Measurements from ENCODE around the gene BCL2L2.

Gene BCL2L2

DNA sequence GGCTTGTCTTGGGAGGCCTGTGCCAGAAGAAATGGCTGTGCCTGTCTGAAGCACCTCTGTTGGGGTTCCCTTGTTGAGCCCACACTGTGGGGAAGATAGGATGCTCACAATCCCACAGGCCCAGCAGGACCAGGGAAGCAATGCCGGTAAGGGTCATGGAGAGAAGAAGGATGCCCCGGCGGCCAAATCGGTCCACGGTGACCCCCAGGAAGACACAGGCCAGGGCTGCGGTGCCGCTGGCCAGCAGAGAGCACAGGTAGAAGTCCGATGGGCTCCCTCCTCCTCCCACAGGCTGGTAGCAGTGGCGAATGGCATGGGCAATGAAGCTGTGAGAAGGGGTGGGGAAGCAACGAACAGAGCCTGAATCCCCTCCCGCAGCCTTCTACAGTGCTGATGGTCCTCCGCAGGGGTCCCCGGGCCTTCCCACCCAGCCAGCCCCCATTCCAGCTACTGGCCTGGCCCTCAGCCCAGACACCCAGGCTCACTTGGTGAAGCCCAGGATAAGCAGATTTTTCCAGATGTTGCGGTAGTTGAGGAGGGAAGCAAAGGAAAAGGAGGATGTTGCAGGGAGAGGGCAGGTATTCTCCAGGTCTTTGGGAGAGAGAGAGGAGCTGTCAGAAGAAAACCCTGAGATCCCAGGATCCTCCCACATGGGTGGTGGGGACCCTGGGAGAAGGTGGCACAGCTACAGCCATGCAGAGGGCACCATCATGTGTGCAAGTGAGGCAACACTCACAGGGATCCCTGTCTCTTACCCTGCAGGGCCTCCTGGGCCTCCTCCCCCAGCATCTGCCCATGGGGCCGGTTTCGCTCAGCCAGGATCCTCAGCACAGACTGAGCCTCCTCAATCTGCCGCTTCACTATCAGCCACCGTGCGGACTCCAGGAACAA is 41.0 kb downstream of the BCL2L2 start:
- H3K36me3 ChIP-seq (replicated peaks in 1 of 2; ENCODE audit: control insufficient read depth in 2 of 2, insufficient read depth in 2 of 2, low read length in 2 of 2) = peaks cover 7 to 8% of the 10 kb centered on the region in 2 donors
- H2AK5ac ChIP-seq (ENCODE audit: low read depth, low read length) = no peak overlapping the region
- peak overlapping the region; percentile 40 for H3K9ac ChIP-seq (ENCODE audit: low read depth, low read length, poor library complexity)
- H3K27ac ChIP-seq (replicated peaks; ENCODE audit: low read length) = no peak overlapping the region
- no peak overlapping the region for H2BK12ac ChIP-seq (ENCODE audit: low read length)
- no CpG with 5 or more reads among the region's 19 CpGs for WGBS, 2 donors (ENCODE audit: extremely low coverage in 2 of 2, insufficient read length in 2 of 2, insufficient replicate concordance in 1 of 2)
- no peak overlapping the region for H3K4me3 ChIP-seq (ENCODE audit: low read length in 2 of 2)
- H2AFZ ChIP-seq (ENCODE audit: low read length) = no peak overlapping the region
- H4K8ac ChIP-seq (ENCODE audit: low read depth, low read length) = no peak overlapping the region
- H3K79me1 ChIP-seq (ENCODE audit: low read depth, low read length) = no peaks in the 10 kb centered on the region
- no peak overlapping the region for H2BK15ac ChIP-seq (ENCODE audit: low read length)
- H2BK120ac ChIP-seq (ENCODE audit: low read depth, low read length) = no peak overlapping the region
- no peak for DNase-seq (ENCODE audit: low spot score)
- H3K4me2 ChIP-seq (ENCODE audit: insufficient read depth, low read length, poor library complexity, severe bottlenecking) = no peak overlapping the region
- no peak overlapping the region for H3K4ac ChIP-seq (ENCODE audit: low read length)
- H3K14ac ChIP-seq (ENCODE audit: low read length) = peak overlapping the region; percentile 32
- no peak overlapping the region for H3K18ac ChIP-seq (ENCODE audit: low read length)
- no peaks in the 10 kb centered on the region for H3K9me3 ChIP-seq (replicated peaks in 1 of 2; ENCODE audit: control insufficient read depth in 2 of 2, insufficient read depth in 1 of 2, low read depth in 1 of 2, low read length in 2 of 2)
- H2BK5ac ChIP-seq (ENCODE audit: low read length) = no peak overlapping the region
- no peak overlapping the region for H4K91ac ChIP-seq (ENCODE audit: low read depth, low read length, poor library complexity)
- H3K23ac ChIP-seq (ENCODE audit: low read depth, low read length, poor library complexity) = no peak overlapping the region
- peaks cover 0 to 3% (median 0%) of the 10 kb centered on the region in 3 experiments for H3K27me3 ChIP-seq (ENCODE audit: control insufficient read depth in 3 of 3, insufficient read depth in 3 of 3, low read depth in 1 of 3, low read length in 3 of 3)
- H3K4me1 ChIP-seq (ENCODE audit: control insufficient read depth in 2 of 2, insufficient read depth in 1 of 2, low read depth in 1 of 2, low read length in 2 of 2) = peaks cover 0 to 4% of the 10 kb centered on the region in 2 donors

DNA sequence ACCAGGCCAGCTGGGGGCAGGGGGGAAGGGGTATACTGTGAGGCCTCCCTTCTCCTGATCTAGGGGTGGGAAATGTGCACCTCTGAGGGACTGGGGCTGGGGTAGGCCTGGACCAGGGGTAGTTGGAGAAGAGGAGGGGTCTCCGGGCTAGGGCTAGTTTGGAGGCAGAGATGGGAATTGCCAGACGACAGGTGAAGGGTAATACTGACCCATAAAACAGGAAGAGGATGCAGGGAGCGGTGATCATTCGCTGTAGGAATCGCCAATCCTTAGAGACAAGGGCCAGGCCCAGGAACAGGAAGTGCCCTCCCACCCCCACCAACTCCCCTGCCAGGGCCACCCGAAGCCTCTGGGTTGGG is 41.6 kb downstream of the BCL2L2 start:
- H3K36me3 ChIP-seq (replicated peaks in 1 of 2; ENCODE audit: control insufficient read depth in 2 of 2, insufficient read depth in 2 of 2, low read length in 2 of 2) = peaks cover 7 to 8% of the 10 kb centered on the region in 2 donors
- no peak overlapping the region for H4K8ac ChIP-seq (ENCODE audit: low read depth, low read length)

DNA sequence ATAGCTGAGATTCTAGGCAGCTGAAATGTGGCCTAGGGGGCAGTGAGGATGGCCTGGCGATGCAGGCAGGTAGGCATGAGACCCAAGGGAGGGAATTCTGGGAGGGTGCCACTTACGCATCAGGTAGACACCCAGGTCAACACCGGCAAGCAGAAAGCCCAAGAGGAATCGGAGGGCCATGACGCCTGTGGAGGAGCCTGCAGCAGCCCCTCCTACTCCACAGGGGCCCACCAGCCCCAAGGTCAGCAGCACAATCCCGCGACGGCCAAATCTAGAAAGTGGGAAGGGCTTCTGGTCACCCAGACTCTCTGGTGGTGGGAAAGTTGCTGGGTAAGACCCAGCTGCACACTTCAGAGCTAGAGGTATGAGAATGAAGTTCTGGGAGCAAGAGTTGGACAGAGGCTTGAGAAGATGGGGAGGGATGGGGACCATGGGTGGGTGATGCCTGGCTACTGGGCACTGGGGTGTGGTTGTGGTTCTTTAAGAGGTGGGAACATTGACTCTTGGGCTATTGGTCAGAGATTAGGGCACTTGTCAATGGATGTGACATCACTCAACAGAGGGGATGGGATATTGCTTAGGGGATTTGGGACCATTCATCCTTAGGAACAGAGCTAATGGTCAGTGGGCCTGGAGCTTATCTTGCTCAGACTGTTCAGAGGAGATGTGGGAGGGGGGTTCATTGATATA is 42.7 kb downstream of the BCL2L2 start:
- Histone ChIP-seq H3K27ac (replicated peaks; ENCODE audit: low read length) (no peak overlapping the region), H3K4me1 (ENCODE audit: control insufficient read depth in 2 of 2, insufficient read depth in 1 of 2, low read depth in 1 of 2, low read length in 2 of 2) (peaks cover 0 to 9% of the 10 kb centered on the region in 2 donors), H3K4me2 (ENCODE audit: insufficient read depth, low read length, poor library complexity, severe bottlenecking) (no peak overlapping the region), H3K9ac (ENCODE audit: low read depth, low read length, poor library complexity) (peak overlapping the region; percentile 27), H3K79me1 (ENCODE audit: low read depth, low read length) (no peaks in the 10 kb centered on the region), H2AFZ (ENCODE audit: low read length) (no peak overlapping the region), H3K27me3 (ENCODE audit: control insufficient read depth in 3 of 3, insufficient read depth in 3 of 3, low read depth in 1 of 3, low read length in 3 of 3) (peaks cover 0 to 3% (median 0%) of the 10 kb centered on the region in 3 experiments), H3K14ac (ENCODE audit: low read length) (no peak overlapping the region), H2BK15ac (ENCODE audit: low read length) (no peak overlapping the region), H2AK5ac (ENCODE audit: low read depth, low read length) (no peak overlapping the region), H3K9me3 (replicated peaks in 1 of 2; ENCODE audit: control insufficient read depth in 2 of 2, insufficient read depth in 1 of 2, low read depth in 1 of 2, low read length in 2 of 2) (no peaks in the 10 kb centered on the region), H2BK5ac (ENCODE audit: low read length) (no peak overlapping the region), H3K23ac (ENCODE audit: low read depth, low read length, poor library complexity) (no peak overlapping the region), H2BK12ac (ENCODE audit: low read length) (no peak overlapping the region), H4K8ac (ENCODE audit: low read depth, low read length) (no peak overlapping the region), H3K36me3 (replicated peaks in 1 of 2; ENCODE audit: control insufficient read depth in 2 of 2, insufficient read depth in 2 of 2, low read length in 2 of 2) (peaks cover 7 to 8% of the 10 kb centered on the region in 2 donors), H3K4ac (ENCODE audit: low read length) (no peak overlapping the region), H2BK120ac (ENCODE audit: low read depth, low read length) (no peak overlapping the region), H3K4me3 (ENCODE audit: low read length in 2 of 2) (no peak overlapping the region), H4K91ac (ENCODE audit: low read depth, low read length, poor library complexity) (no peak overlapping the region), H3K18ac (ENCODE audit: low read length) (no peak overlapping the region)
- no CpG with 5 or more reads among the region's 8 CpGs for WGBS, 2 donors (ENCODE audit: extremely low coverage in 2 of 2, insufficient read length in 2 of 2, insufficient replicate concordance in 1 of 2)
- no peak for DNase-seq (ENCODE audit: low spot score)

More for the DNA sequence above, 41.6 kb downstream of the BCL2L2 start:
- H2BK12ac ChIP-seq (ENCODE audit: low read length) = no peak overlapping the region
- H3K4me3 ChIP-seq (ENCODE audit: low read length in 2 of 2) = no peak overlapping the region
- H3K4ac ChIP-seq (ENCODE audit: low read length) = no peak overlapping the region
- no peak overlapping the region for H3K27ac ChIP-seq (replicated peaks; ENCODE audit: low read length)
- no peaks in the 10 kb centered on the region for H3K9me3 ChIP-seq (replicated peaks in 1 of 2; ENCODE audit: control insufficient read depth in 2 of 2, insufficient read depth in 1 of 2, low read depth in 1 of 2, low read length in 2 of 2)
- peaks cover 0 to 3% (median 0%) of the 10 kb centered on the region in 3 experiments for H3K27me3 ChIP-seq (ENCODE audit: control insufficient read depth in 3 of 3, insufficient read depth in 3 of 3, low read depth in 1 of 3, low read length in 3 of 3)
- H3K18ac ChIP-seq (ENCODE audit: low read length) = no peak overlapping the region
- H2BK120ac ChIP-seq (ENCODE audit: low read depth, low read length) = no peak overlapping the region
- H4K91ac ChIP-seq (ENCODE audit: low read depth, low read length, poor library complexity) = no peak overlapping the region
- WGBS, 2 donors (ENCODE audit: extremely low coverage in 2 of 2, insufficient read length in 2 of 2, insufficient replicate concordance in 1 of 2) = no CpG with 5 or more reads among the region's 6 CpGs
- H3K79me1 ChIP-seq (ENCODE audit: low read depth, low read length) = no peaks in the 10 kb centered on the region
- H2AK5ac ChIP-seq (ENCODE audit: low read depth, low read length) = no peak overlapping the region
- no peak overlapping the region for H3K14ac ChIP-seq (ENCODE audit: low read length)
- peaks cover 0 to 7% of the 10 kb centered on the region in 2 donors for H3K4me1 ChIP-seq (ENCODE audit: control insufficient read depth in 2 of 2, insufficient read depth in 1 of 2, low read depth in 1 of 2, low read length in 2 of 2)
- no peak overlapping the region for H2BK15ac ChIP-seq (ENCODE audit: low read length)
- no peak overlapping the region for H3K4me2 ChIP-seq (ENCODE audit: insufficient read depth, low read length, poor library complexity, severe bottlenecking)
- H3K23ac ChIP-seq (ENCODE audit: low read depth, low read length, poor library complexity) = no peak overlapping the region
- no peak overlapping the region for H2BK5ac ChIP-seq (ENCODE audit: low read length)
- no peak overlapping the region for H3K9ac ChIP-seq (ENCODE audit: low read depth, low read length, poor library complexity)
- DNase-seq (ENCODE audit: low spot score) = no peak
- H2AFZ ChIP-seq (ENCODE audit: low read length) = no peak overlapping the region

Measured in neuronal stem cell (in vitro differentiated cells).